Adrenal gland (tissue), 12 donors: ENCODE measurements around the gene COL15A1. TPM values are rescaled to one million over a fixed set of nuclear protein-coding genes. Genes with fewer than 3 reads are reported as not detected.

Source experiments
- DNase-seq, 7 donors: peaks; one replicate each; pipeline ENCODE4 v3.0.0-alpha.2; 2019 to 2020
- H3K27ac ChIP-seq, 5 donors: fragments of 200-600 bp; sonication (generic) in 4 of 5; 1 replicate in 3 of 5; 2 replicates in 2 of 5; pipeline versions ENCODE4 v1.5.1 to v1.8.0; 2016 to 2020; ENCODE audit warnings: mild to moderate bottlenecking in 1 of 5
- H3K27me3 ChIP-seq: fragments of 200-600 bp; 2 replicates; pipeline ENCODE4 v1.8.0; 2021
- H3K36me3 ChIP-seq, 2 donors: fragments of 200-600 bp; replicated peaks in 1 of 2; 1 replicate in 1 of 2; 2 replicates in 1 of 2; pipeline versions ENCODE4 v1.5.1 to v1.8.0; 2018 to 2022
- H3K4me1 ChIP-seq, 2 donors: fragments of 200-600 bp; replicated peaks in 1 of 2; 1 replicate in 1 of 2; 2 replicates in 1 of 2; pipeline versions ENCODE4 v1.5.1 to v1.8.0; 2018 to 2021
- H3K4me3 ChIP-seq, 4 donors: fragments of 200-600 bp; sonication (generic) in 3 of 4; one replicate each; pipeline ENCODE4 v1.5.1; 2016 to 2018
- H3K9me3 ChIP-seq, 3 donors: fragments of 200-600 bp; sonication (generic) in 1 of 3; replicated peaks in 1 of 3; 1 replicate in 2 of 3; 2 replicates in 1 of 3; pipeline versions ENCODE4 v1.5.1 to v1.8.0; 2016 to 2021
- CTCF ChIP-seq, 6 experiments: fragments of 450-650 bp in 4 of 6; fragments of 200-600 bp in 2 of 6; sonication (generic) in 1 of 6; IDR thresholded peaks; 1 replicate in 5 of 6; 2 replicates in 1 of 6; pipeline versions ENCODE4 v1.5.1 to v1.8.0; 2016 to 2021; ENCODE audit warnings: antibody characterized with exemption in 6 of 6, mild to moderate bottlenecking in 2 of 6, moderate library complexity in 1 of 6
- POLR2A ChIP-seq, 2 donors: fragments of 450-650 bp; IDR thresholded peaks; one replicate each; pipeline ENCODE4 v1.6.1; 2017; ENCODE audit warnings: antibody characterized with exemption in 2 of 2, mild to moderate bottlenecking in 2 of 2, moderate library complexity in 1 of 2
- WGBS, 4 donors: extraction: QIAGEN DNeasy Blood & Tissue Kit in 2 of 4; methylation state at CpG; one replicate each; pipeline versions ENCODE4 v1.1.5 to v1.1.7; 2013 to 2017; 5-methylcytosine and 5-hydroxymethylcytosine counted together
- intact Hi-C, 2 donors: fragments of 100-400 bp; cut with DNase I; formaldehyde crosslinking; loops; one replicate each; pipeline versions ENCODE4 v1.14.1 to v1.15.0; 2022 to 2023
- polyA plus RNA-seq, 3 donors: library from polyadenylated mRNA; stranded (reverse); fragments of 200-250 nt in 2 of 3; fragments of 350-450 nt in 1 of 3; fragmentation: Illumina TruSeq in 1 of 3; extraction: RNeasy Lipid Tissue Mini Kit (QIAGEN cat#74804) in 1 of 3; gene quantifications; one replicate each; pipeline ENCODE4 v1.2.3, GENCODE V29; 2013 to 2014
- total RNA-seq, 9 donors: library from RNA; depleted of rRNA in 4 of 9; stranded (reverse); fragments of >200 nt in 4 of 9; fragments of 120-200 nt in 1 of 9; fragmentation: NEBNext Ultra II Directional in 1 of 9; extraction: Animal tissue kit (Norgen Biotek cat#: 25700) in 1 of 9; gene quantifications; one replicate each; pipeline versions ENCODE4 v1.1.0 to v1.2.4, GENCODE V29; 2013 to 2023
- donor health status: healthy with polysubstance abuse.
- donor health status: Bipolar disorder and iron deficiency.
- donor health status: DM: yes; HTN: yes; CAD: no.
- donor health status: DM: no; HTN: no; CAD: no.
- donor health status: DM: no; HTN: no; CAD: no.
- donor health status: DM: yes; HTN: yes; CAD: no.

Gene COL15A1
- total and polyA plus RNA-seq, 12 donors: 34.8 to 320 (median 101) TPM

- H3K36me3 ChIP-seq: no peaks in the 10 kb centered on the region
- DNase-seq: peak; percentile 72 to 93 (median 88)
- peak overlapping the region in 1 of 4 donors; percentile 33 for H3K4me3 ChIP-seq
- 14 to 58% (median 34%) methylated on average over 6 to 33 of the region's 33 CpGs for WGBS, 4 donors
- intact Hi-C loops: no loop called here
- H3K27ac ChIP-seq: peak overlapping the region in 2 of 5 donors; percentile 51 to 56
- H3K9me3 ChIP-seq: no peaks in the 10 kb centered on the region
- peaks cover 6 to 47% of the 10 kb centered on the region in 2 donors for H3K4me1 ChIP-seq
- peak; percentile 91 to 99 (median 96) for TF ChIP-seq CTCF (IDR thresholded peaks at IDR 0.05)
- TF ChIP-seq POLR2A (IDR thresholded peaks at IDR 0.05): no peak
- no peaks in the 10 kb centered on the region for H3K27me3 ChIP-seq
Measured at GRCh38 chr9:98974994-98975712, 31.4 kb downstream of the COL15A1 start.

GRCh38 chr9:98975838-98976237, 32.1 kb downstream of the COL15A1 start:
- H3K4me3 ChIP-seq: no peak overlapping the region
- no peaks in the 10 kb centered on the region for H3K9me3 ChIP-seq
- no peak for TF ChIP-seq POLR2A (IDR thresholded peaks at IDR 0.05)
- TF ChIP-seq CTCF (IDR thresholded peaks at IDR 0.05): no peak
- peaks cover 6 to 46% of the 10 kb centered on the region in 2 donors for H3K4me1 ChIP-seq
- WGBS, 4 donors: 85 to 96% (median 92%) methylated on average over 3 of the region's 3 CpGs
- H3K27me3 ChIP-seq: no peaks in the 10 kb centered on the region
- H3K36me3 ChIP-seq: no peaks in the 10 kb centered on the region
- DNase-seq: no peak
- intact Hi-C loops: no loop called here
- peak overlapping the region in 2 of 5 donors; percentile 30 to 56 for H3K27ac ChIP-seq

GRCh38 chr9:98977246-98977714, 33.6 kb downstream of the COL15A1 start:
- intact Hi-C loops: no loop called here
- Histone ChIP-seq H3K4me1 (peaks cover 6 to 37% of the 10 kb centered on the region in 2 donors), H3K27ac (peak overlapping the region in 2 of 5 donors; percentile 57 to 69), H3K36me3 (no peaks in the 10 kb centered on the region), H3K9me3 (no peaks in the 10 kb centered on the region), H3K27me3 (no peaks in the 10 kb centered on the region), H3K4me3 (no peak overlapping the region)
- no peak for DNase-seq
- WGBS, 4 donors: 63 to 79% (median 70%) methylated on average over 6 to 9 of the region's 9 CpGs
- TF ChIP-seq CTCF (IDR thresholded peaks at IDR 0.05) (no peak), POLR2A (IDR thresholded peaks at IDR 0.05) (no peak)

- intact Hi-C loops: no loop called here
- Histone ChIP-seq H3K27ac (peak overlapping the region in 2 of 5 donors; percentile 57 to 69), H3K27me3 (no peaks in the 10 kb centered on the region), H3K4me1 (peaks cover 6 to 37% of the 10 kb centered on the region in 2 donors), H3K4me3 (no peak overlapping the region), H3K9me3 (no peaks in the 10 kb centered on the region), H3K36me3 (no peaks in the 10 kb centered on the region)
- TF ChIP-seq CTCF (IDR thresholded peaks at IDR 0.05): no peak
- TF ChIP-seq POLR2A (IDR thresholded peaks at IDR 0.05): no peak
- DNase-seq: no peak
- 76 to 100% (median 82%) methylated on average over 1 to 3 of the region's 3 CpGs for WGBS, 4 donors
Measured at GRCh38 chr9:98977813-98978212, 34.1 kb downstream of the COL15A1 start.
